Measurements from ENCODE around the gene METTL23. TPM values are rescaled to one million over a fixed set of nuclear protein-coding genes. Genes with fewer than 3 reads are reported as not detected.

The METTL23 gene
- total RNA-seq, 1 experiment from 2014 or later = 57.8 TPM

- Histone ChIP-seq H3K9me3 (ENCODE audit: control insufficient read depth in 1 of 2, insufficient read depth in 1 of 2, low read depth in 1 of 2, low read length in 2 of 2) (no peaks in the 10 kb centered on the region), H4K20me1 (ENCODE audit: insufficient read depth) (no peaks in the 10 kb centered on the region), H3K4me3 (replicated peaks in 1 of 2; ENCODE audit: low read depth in 1 of 2, low read length in 2 of 2) (no peak overlapping the region), H3K27me3 (ENCODE audit: insufficient read depth, low read length) (no peaks in the 10 kb centered on the region), H3K79me2 (ENCODE audit: insufficient read depth, low read length) (peaks cover 19% of the 10 kb centered on the region), H3K9me2 (ENCODE audit: insufficient read depth) (no peaks in the 10 kb centered on the region), H2AFZ (ENCODE audit: low read depth, low read length, poor library complexity, severe bottlenecking) (no peak overlapping the region), H3K9ac (ENCODE audit: low read length) (no peak overlapping the region), H3K4me2 (ENCODE audit: low read length) (no peak overlapping the region), H3K36me3 (ENCODE audit: control insufficient read depth in 1 of 2, insufficient read depth in 2 of 2, low read length in 2 of 2) (no peaks in the 10 kb centered on the region), H3K27ac (ENCODE audit: low read depth, low read length) (no peak overlapping the region), H3K4me1 (ENCODE audit: control insufficient read depth in 1 of 2, insufficient read depth in 2 of 2, low read length in 2 of 2) (peaks cover 0 to 12% of the 10 kb centered on the region in 2 experiments; a peak in 2 of 4 replicates)
- TF ChIP-seq CTCF (IDR thresholded peaks at IDR 0.05 in 2 of 3, conservative IDR thresholded peaks at IDR 0.05 in 1 of 3; ENCODE audit: borderline replicate concordance in 1 of 3, insufficient read depth in 1 of 3, low read depth in 2 of 3, low read length in 2 of 3) (no peak), ZNF274 (IDR thresholded peaks at IDR 0.05; ENCODE audit: low read depth, low read length) (no peak), REST (IDR thresholded peaks at IDR 0.05; ENCODE audit: low read depth) (no peak), EZH2phosphoT487 (IDR thresholded peaks at IDR 0.05; ENCODE audit: borderline replicate concordance) (no peak), YY1 (IDR thresholded peaks at IDR 0.05; ENCODE audit: extremely low read depth, insufficient replicate concordance, low read depth, low read length) (no peak), EGR1 (IDR thresholded peaks at IDR 0.05; ENCODE audit: low read depth) (no peak), TCF7L2 (IDR thresholded peaks at IDR 0.05; ENCODE audit: borderline replicate concordance, extremely low read depth, insufficient read depth, insufficient read length) (no peak), CBX3 (IDR thresholded peaks at IDR 0.05; ENCODE audit: low read depth) (no peak), ELF1 (IDR thresholded peaks at IDR 0.05; ENCODE audit: borderline replicate concordance, low read depth) (no peak), ATF3 (IDR thresholded peaks at IDR 0.05) (no peak), RAD21 (IDR thresholded peaks at IDR 0.05; ENCODE audit: low read depth) (no peak), ZBTB33 (IDR thresholded peaks at IDR 0.05; ENCODE audit: extremely low read depth, insufficient replicate concordance, low read length) (no peak), MAX (IDR thresholded peaks at IDR 0.05) (no peak), POLR2A (IDR thresholded peaks at IDR 0.05; ENCODE audit: borderline replicate concordance, extremely low read depth, insufficient read depth, insufficient read length) (no peak)
- RAD21 ChIA-PET (ENCODE audit: low non-redundant PET in 1 of 2, low total read pairs in 2 of 2, uncharacterized antibody in 2 of 2, unreplicated experiment in 2 of 2) = no interaction called here
- CTCF ChIA-PET = interaction anchor here (0.9 to 1.5 kb wide), 2 partner anchors 14 to 181 kb away, joined by 3 read pairs; no protein-coding TSS in a partner anchor
- POLR2A ChIA-PET = no interaction called here
- intact Hi-C loops (cut with micrococcal nuclease) = no loop called here
- no TSS peak for BruUV-seq (replicated peaks)
- no peak for ATAC-seq
- no peak for DNase-seq (ENCODE audit: low read depth, low spot score)
These were observed 23.6 kb upstream of the METTL23 start for GRCh38 chr17:76702941-76703637.

Measured in HCT116 (cell line).